ENCODE data around the gene SPOCK1.

DNA sequence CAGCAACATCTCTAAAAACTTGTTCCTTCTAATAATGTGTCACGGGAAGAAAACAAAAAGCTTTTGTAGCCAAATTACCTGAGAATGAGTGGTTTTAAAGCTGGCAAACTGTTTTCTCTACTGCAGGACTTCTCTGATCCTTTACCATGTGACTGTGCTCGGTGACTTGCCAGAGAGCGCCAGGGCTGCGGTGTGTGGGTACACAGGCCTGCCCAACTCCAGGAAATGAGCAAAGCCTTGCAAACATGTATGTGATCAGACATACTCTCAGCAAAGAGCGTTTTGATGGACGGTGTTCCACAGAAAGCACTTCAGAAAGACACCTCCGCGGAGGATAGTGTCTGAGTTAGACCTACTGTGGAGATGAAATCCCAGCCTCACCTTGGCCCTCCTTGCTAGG is 157.3 kb downstream of the SPOCK1 start:
- TF ChIP-seq, protein P1, sequence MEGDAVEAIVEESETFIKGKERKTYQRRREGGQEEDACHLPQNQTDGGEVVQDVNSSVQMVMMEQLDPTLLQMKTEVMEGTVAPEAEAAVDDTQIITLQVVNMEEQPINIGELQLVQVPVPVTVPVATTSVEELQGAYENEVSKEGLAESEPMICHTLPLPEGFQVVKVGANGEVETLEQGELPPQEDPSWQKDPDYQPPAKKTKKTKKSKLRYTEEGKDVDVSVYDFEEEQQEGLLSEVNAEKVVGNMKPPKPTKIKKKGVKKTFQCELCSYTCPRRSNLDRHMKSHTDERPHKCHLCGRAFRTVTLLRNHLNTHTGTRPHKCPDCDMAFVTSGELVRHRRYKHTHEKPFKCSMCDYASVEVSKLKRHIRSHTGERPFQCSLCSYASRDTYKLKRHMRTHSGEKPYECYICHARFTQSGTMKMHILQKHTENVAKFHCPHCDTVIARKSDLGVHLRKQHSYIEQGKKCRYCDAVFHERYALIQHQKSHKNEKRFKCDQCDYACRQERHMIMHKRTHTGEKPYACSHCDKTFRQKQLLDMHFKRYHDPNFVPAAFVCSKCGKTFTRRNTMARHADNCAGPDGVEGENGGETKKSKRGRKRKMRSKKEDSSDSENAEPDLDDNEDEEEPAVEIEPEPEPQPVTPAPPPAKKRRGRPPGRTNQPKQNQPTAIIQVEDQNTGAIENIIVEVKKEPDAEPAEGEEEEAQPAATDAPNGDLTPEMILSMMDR (IDR thresholded peaks at IDR 0.05; ENCODE audit: extremely low read depth in 1 of 2, insufficient read depth in 1 of 2, low read depth in 1 of 2, low read length in 2 of 2): no peak
- no peak for TF ChIP-seq GATA2 (IDR thresholded peaks at IDR 0.05; ENCODE audit: insufficient read depth, insufficient read length, low read depth, low read length)

Data from endothelial cell of umbilical vein (primary cell).